ENCODE results near the gene TRIM52.
"Not testable (repeated sequence)": the region's sequence is repeated elsewhere in the genome, so short reads cannot be mapped to it uniquely, and the experiment has no call there.

Gene TRIM52

GRCh38 chr5:181212080-181212479 lies 48.9 kb downstream of the TRIM52 start:
- DNase-seq: no peak

GRCh38 chr5:181211208-181211607 lies 49.7 kb downstream of the TRIM52 start:
- no peak for DNase-seq

- DNase-seq: not testable (repeated sequence)
Measured at GRCh38 chr5:181210698-181211097, 50.2 kb downstream of the TRIM52 start.

- not testable (repeated sequence) for DNase-seq
Measured at GRCh38 chr5:181210148-181210547, 50.8 kb downstream of the TRIM52 start.

GRCh38 chr5:181209006-181209405 lies 51.9 kb downstream of the TRIM52 start:
- not testable (repeated sequence) for DNase-seq

GRCh38 chr5:181207960-181208253 lies 53.0 kb downstream of the TRIM52 start:
- DNase-seq: no peak

GRCh38 chr5:181207214-181207959 lies 53.6 kb downstream of the TRIM52 start:
- peak; percentile 86 for DNase-seq

- DNase-seq: peak; percentile 32
Measured at GRCh38 chr5:181205761-181206649, 54.9 kb downstream of the TRIM52 start.

All from CD4-positive, alpha-beta T cell treated with Interleukin-10 for 1 hour (primary cell).